ENCODE measurements around the gene MBTPS1. TPM values are rescaled to one million over a fixed set of nuclear protein-coding genes. Genes with fewer than 3 reads are reported as not detected.

The MBTPS1 gene
- total RNA-seq, 6 experiments from 2014 or later, result 34.5 to 45.6 (median 40.1) TPM

DNA sequence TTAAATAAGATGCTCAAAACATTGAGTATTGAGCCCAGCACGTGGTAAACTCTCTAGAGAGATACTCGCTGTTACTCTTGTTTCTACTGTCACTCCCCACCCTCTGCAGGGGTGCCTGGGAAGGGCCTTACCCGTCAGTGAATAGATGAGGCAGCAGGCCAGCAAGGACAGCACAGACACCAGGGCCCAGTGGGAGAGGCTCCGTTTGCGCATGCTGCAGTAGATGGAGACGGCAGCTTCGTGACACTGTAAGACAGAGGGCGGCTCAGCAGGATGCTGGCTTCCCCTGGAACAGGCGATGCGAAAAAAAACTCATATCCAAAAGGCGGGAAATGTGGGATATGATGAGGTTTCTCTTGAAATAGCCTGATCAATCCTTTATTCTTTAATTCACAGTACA lies 94.1 kb downstream of the MBTPS1 start:
- no peaks in the 10 kb centered on the region for H3K9me3 ChIP-seq
- whole genome bisulfite sequencing (ENCODE audit: insufficient coverage, low coverage, low lambda C conversion rate, missing lambda C conversion rate), result 78% methylated on average over 9 of the region's 11 CpGs
- H3K27me3 ChIP-seq, result no peaks in the 10 kb centered on the region
- DNase-seq (no peak), ATAC-seq (no peak)
- H3K4me3 ChIP-seq, result no peak overlapping the region
- H3K27ac ChIP-seq, result no peak overlapping the region
- TF ChIP-seq, protein P1, sequence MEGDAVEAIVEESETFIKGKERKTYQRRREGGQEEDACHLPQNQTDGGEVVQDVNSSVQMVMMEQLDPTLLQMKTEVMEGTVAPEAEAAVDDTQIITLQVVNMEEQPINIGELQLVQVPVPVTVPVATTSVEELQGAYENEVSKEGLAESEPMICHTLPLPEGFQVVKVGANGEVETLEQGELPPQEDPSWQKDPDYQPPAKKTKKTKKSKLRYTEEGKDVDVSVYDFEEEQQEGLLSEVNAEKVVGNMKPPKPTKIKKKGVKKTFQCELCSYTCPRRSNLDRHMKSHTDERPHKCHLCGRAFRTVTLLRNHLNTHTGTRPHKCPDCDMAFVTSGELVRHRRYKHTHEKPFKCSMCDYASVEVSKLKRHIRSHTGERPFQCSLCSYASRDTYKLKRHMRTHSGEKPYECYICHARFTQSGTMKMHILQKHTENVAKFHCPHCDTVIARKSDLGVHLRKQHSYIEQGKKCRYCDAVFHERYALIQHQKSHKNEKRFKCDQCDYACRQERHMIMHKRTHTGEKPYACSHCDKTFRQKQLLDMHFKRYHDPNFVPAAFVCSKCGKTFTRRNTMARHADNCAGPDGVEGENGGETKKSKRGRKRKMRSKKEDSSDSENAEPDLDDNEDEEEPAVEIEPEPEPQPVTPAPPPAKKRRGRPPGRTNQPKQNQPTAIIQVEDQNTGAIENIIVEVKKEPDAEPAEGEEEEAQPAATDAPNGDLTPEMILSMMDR (IDR thresholded peaks at IDR 0.05), result no peak
- no peak for TF ChIP-seq POLR2A (IDR thresholded peaks at IDR 0.05)
- H3K36me3 ChIP-seq, result no peaks in the 10 kb centered on the region
- intact Hi-C loops (cut with DNase I), result no loop called here
- H3K4me1 ChIP-seq, result no peaks in the 10 kb centered on the region

DNA sequence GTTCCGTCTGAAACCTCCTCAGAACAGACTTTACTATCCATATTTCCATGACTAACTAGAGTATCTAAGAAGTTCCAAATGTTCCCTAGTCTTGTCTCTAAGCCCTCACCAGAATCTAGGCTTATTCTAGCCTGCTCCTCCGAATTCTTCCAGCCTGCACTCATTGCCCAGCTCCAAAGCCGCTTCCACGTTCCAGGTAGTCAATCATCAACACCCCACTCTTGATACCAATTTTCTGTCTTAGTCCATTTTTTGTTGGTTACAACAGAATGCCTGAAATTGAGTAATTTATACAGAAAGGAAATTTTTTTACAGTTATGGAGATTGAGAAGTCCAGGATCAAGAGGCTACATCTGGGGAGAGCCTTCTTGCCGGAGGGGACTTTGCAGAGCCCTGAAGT lies 95.3 kb downstream of the MBTPS1 start:
- Histone ChIP-seq H3K36me3 (no peaks in the 10 kb centered on the region), H3K4me1 (no peaks in the 10 kb centered on the region), H3K9me3 (no peaks in the 10 kb centered on the region), H3K27ac (no peak overlapping the region), H3K4me3 (no peak overlapping the region), H3K27me3 (no peaks in the 10 kb centered on the region)
- no peak for ATAC-seq
- intact Hi-C loops (cut with DNase I), result no loop called here
- WGBS (ENCODE audit: insufficient coverage, low coverage, low lambda C conversion rate, missing lambda C conversion rate), result 76% methylated on average over 5 of the region's 5 CpGs
- TF ChIP-seq, protein P1 (IDR thresholded peaks at IDR 0.05), result no peak
- DNase-seq, result no peak

DNA sequence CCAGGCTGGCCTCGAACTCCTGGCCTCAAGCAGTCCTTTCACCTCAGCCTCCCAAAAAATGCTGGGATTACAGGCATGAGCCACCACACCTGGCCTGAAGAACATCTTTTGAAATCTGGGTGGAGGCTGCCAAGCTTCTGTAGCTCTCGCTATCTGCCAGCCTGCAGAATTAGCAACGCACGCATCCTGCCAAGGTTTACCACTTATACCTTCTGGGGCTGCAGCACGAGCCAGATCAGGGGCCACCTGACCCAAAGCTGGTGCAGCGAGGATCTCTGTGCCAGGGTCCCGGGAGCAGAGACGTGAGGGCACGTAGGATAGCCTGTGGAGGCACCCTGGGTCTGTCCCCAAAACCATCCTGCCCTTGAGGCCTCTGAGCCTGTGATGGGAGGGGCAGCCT lies 96.4 kb downstream of the MBTPS1 start:
- no CpG with 5 or more reads among the region's 9 CpGs for WGBS (ENCODE audit: insufficient coverage, low coverage, low lambda C conversion rate, missing lambda C conversion rate)
- TF ChIP-seq POLR2A (IDR thresholded peaks at IDR 0.05), result no peak
- TF ChIP-seq, protein P1 (IDR thresholded peaks at IDR 0.05), result no peak
- Histone ChIP-seq H3K36me3 (no peaks in the 10 kb centered on the region), H3K27ac (no peak overlapping the region), H3K9me3 (no peaks in the 10 kb centered on the region), H3K27me3 (no peaks in the 10 kb centered on the region), H3K4me3 (no peak overlapping the region), H3K4me1 (no peaks in the 10 kb centered on the region)
- ATAC-seq (no peak), DNase-seq (no peak)
- intact Hi-C loops (cut with DNase I), result no loop called here

DNA sequence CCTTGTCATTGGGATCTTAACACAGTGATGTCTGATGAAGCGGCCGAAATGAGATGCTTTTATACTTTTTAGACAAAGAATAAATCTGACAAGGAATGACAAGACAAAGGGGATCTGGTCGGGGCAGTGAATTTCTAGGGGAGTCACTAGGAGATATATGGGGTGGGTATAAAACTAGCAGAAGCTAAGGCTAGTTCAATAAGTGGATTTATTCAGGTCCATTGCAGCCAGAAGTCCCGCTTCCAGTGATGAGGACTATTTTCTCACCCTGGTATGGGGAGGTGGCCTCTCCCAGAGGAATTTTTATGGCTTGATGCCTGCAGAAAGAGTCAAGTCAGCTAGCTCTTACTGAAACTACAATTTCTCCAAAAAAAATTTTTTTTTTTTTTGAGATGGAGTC lies 98.0 kb downstream of the MBTPS1 start:
- Histone ChIP-seq H3K36me3 (no peaks in the 10 kb centered on the region), H3K27me3 (no peaks in the 10 kb centered on the region), H3K9me3 (no peaks in the 10 kb centered on the region), H3K4me1 (no peaks in the 10 kb centered on the region), H3K27ac (no peak overlapping the region), H3K4me3 (no peak overlapping the region)
- DNase-seq, result no peak
- WGBS (ENCODE audit: insufficient coverage, low coverage, low lambda C conversion rate, missing lambda C conversion rate), result 75% methylated on average over 4 of the region's 4 CpGs
- no peak for ATAC-seq
- intact Hi-C loops (cut with DNase I), result no loop called here
- no peak for TF ChIP-seq POLR2A (IDR thresholded peaks at IDR 0.05)
- TF ChIP-seq, protein P1 (IDR thresholded peaks at IDR 0.05), result no peak

DNA sequence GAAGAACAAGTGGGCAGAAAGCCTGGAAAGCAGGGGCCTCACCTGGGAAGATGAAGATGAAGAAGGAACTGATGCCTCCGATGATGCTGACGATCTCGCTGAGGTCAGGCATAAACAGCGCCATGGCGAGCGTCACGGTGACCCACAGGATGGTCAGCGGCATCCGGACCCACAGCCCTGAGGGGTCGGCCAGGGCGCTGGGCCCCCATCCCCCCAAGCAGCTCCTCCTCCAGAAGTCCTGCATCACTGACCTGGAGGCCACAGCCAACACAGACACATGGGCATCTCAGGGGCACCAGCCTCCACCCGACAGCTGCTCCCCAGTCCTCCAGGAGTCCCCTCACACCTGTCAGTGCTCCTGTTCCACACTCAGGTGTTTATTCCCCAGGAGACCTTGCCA lies 100.3 kb downstream of the MBTPS1 start:
- no peak for ATAC-seq
- no peak for TF ChIP-seq POLR2A (IDR thresholded peaks at IDR 0.05)
- TF ChIP-seq, protein P1 (IDR thresholded peaks at IDR 0.05), result no peak
- intact Hi-C loops (cut with DNase I), result no loop called here
- no CpG with 5 or more reads among the region's 12 CpGs for WGBS (ENCODE audit: insufficient coverage, low coverage, low lambda C conversion rate, missing lambda C conversion rate)
- no peak for DNase-seq
- H3K4me3 ChIP-seq, result no peak overlapping the region
- H3K4me1 ChIP-seq, result no peaks in the 10 kb centered on the region
- H3K9me3 ChIP-seq, result no peaks in the 10 kb centered on the region
- H3K27me3 ChIP-seq, result no peaks in the 10 kb centered on the region
- H3K36me3 ChIP-seq, result no peaks in the 10 kb centered on the region
- H3K27ac ChIP-seq, result no peak overlapping the region
